Suprapubic skin (tissue), 3 donors: Measurements from ENCODE around the gene PNMA8A.

ENCODE experiments used
- EP300 ChIP-seq: sonication (generic); formaldehyde crosslinking; IDR thresholded peaks from one replicate; pipeline ENCODE4 v1.6.1; 2017; ENCODE audit warnings: antibody characterized with exemption
- POLR2A ChIP-seq, 2 donors: fragments of 450-650 bp; IDR thresholded peaks; one replicate each; pipeline ENCODE4 v1.6.1; 2017; ENCODE audit warnings: antibody characterized with exemption in 2 of 2, mild to moderate bottlenecking in 2 of 2, moderate library complexity in 2 of 2
- TF ChIP-seq, protein P1 (sequence below), 2 donors: fragments of 200-600 bp in 1 of 2; fragments of 450-650 bp in 1 of 2; sonication (generic) in 1 of 2; IDR thresholded peaks; one replicate each; pipeline ENCODE4 v1.5.1; 2016 to 2019; ENCODE audit warnings: antibody characterized with exemption in 2 of 2, mild to moderate bottlenecking in 1 of 2, moderate library complexity in 1 of 2

DNA sequence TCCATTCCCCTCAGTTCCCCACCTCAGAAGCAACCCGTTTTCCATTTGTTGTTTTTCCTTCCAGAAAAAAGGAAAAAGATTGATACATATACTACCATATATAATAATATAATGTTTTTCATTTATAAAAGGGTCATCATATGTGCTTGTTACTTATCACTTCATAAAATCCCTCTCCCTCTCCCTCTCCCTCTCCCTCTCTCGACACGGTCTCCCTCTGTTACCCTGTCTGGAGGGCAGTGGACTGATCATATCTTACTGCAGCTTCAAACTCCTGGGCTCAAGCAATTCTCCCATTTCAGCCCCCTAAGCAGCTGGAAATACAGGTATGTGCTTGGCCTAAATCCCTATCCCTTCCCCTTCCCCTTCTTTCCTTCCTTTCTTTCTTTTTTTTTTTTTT is 17.1 kb downstream of the PNMA8A start:
- no peak for TF ChIP-seq POLR2A (IDR thresholded peaks at IDR 0.05)
- TF ChIP-seq, protein P1, sequence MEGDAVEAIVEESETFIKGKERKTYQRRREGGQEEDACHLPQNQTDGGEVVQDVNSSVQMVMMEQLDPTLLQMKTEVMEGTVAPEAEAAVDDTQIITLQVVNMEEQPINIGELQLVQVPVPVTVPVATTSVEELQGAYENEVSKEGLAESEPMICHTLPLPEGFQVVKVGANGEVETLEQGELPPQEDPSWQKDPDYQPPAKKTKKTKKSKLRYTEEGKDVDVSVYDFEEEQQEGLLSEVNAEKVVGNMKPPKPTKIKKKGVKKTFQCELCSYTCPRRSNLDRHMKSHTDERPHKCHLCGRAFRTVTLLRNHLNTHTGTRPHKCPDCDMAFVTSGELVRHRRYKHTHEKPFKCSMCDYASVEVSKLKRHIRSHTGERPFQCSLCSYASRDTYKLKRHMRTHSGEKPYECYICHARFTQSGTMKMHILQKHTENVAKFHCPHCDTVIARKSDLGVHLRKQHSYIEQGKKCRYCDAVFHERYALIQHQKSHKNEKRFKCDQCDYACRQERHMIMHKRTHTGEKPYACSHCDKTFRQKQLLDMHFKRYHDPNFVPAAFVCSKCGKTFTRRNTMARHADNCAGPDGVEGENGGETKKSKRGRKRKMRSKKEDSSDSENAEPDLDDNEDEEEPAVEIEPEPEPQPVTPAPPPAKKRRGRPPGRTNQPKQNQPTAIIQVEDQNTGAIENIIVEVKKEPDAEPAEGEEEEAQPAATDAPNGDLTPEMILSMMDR (IDR thresholded peaks at IDR 0.05), result no peak
- no peak for TF ChIP-seq EP300
